Hematopoietic multipotent progenitor cell treated with erythropoietin and hydrocortisone succinate and interleukin-3 and kit ligand, for 15 days (in vitro differentiated cells): Measurements from ENCODE around the gene CLCN1.

Experiments
- DNase-seq: peaks from one replicate; pipeline ENCODE4 v3.0.0-alpha.2; 2015; ENCODE audit warnings: low spot score

Gene CLCN1

DNA sequence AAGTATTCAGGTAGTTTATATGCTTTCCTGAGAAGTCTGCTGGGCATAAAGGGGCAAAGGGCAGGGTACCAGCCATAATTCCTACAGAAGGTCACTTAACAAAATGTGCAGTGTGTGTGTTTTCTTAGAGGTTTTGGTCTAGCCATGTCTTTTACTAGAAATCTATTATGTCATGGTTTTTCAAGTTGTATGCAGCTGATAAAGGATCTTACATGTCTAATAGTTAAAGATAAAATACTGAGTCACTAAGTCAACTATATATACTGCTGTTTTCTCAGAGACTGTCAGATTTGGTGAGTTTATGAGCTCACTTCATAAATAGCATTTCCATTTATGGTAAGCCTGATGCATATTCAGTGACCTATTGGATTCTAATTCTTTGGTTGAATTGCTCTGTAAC, 20.0 kb upstream of the CLCN1 start:
- DNase-seq: no peak

DNA sequence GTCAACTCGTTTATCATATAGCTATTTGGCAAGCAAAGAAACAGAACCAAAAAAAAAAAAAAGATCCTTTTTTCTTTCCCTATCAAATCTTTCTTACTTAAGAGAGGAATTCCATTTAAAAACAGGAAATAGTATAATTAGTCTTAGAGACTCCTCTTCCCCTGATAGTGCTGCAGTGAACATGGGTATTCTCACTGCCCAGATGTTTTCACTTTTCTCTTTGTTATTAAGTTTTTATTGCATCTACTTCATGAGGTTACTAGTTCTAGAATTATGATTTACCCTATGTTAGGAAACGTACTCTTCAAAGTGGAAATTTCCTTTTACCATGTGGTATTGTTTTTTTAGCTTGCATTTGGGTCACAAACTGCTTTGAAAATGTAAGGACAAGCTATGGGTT, 19.2 kb upstream of the CLCN1 start:
- no peak for DNase-seq

DNA sequence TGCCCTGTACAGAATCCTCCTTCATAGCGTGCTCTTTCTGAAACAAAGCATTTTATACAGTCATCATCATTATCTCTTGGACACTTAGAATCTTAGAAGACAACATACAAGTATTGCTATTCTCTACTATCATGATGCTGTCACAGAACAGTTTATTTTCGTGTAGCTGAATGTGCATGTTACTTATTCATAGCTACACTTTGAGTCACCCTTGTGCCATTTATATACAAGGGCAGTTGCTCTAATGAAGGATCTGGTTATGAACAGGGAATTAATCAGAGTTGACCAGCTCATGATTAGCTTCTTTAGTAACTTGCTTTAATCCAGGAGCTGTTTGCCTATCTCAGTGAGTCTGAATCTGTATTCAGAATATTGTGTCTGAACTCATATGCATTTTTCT, 16.6 kb upstream of the CLCN1 start:
- no peak for DNase-seq

DNA sequence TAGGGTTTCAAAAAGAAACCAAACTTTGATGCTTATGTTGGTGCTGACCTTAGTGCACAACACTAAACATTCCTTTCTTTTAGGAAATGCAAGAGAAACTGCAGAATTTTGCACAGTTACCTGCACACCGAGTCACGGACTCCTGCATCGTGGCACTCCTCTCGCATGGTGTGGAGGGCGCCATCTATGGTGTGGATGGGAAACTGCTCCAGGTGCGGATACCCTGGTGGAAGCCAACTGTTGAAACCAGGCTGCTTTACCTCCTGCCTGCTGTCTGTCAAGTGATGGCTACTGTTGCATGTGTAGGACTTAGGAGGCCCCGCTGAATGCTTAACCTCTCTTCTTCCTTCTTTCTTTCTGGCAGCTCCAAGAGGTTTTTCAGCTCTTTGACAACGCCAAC, 16.1 kb upstream of the CLCN1 start:
- peak; percentile 47 for DNase-seq

DNA sequence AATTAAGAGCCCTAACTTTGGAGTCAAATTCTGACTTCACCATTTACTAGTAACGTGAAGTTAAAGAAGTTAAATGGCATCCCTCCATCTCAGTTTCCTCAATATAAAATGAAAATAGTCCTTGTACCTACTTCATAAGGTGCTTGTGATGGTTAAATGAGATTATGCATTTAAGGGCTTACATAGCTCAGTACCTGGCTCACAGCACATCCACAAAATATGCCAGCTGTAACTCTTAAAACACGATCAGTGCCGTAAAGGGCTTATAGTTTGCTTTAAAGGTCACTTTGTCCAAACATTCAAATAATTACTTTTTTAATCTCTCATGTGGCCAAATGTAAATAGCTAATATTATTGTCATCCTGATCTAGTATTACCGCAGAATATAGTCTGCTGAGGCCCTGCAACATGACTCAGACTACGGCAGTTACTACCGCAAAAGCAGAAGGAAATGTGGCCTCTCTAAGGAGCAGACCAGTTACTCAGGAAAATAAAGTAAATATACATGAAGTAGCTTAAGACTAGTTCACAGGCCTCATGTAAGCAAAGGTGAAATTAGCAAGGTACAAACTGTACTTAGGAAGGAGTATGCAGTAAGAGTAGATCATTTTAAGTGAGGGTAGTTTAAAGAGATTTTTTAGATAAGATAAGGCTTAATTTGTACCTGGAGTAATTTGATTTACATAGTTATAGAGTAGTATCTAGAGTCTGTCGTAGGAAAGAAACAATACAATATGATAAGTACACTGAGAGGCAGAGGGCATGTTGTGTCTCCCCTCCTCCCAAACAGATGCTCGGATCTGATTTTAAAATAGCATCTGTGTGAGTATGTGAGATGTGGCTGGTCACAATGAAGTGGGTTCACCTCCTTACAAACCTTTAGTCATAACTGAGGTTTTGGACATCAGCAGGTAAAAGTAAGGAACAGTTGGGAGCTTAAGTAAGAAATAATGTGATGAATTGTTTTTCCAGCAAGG, 14.7 kb upstream of the CLCN1 start:
- DNase-seq: no peak

DNA sequence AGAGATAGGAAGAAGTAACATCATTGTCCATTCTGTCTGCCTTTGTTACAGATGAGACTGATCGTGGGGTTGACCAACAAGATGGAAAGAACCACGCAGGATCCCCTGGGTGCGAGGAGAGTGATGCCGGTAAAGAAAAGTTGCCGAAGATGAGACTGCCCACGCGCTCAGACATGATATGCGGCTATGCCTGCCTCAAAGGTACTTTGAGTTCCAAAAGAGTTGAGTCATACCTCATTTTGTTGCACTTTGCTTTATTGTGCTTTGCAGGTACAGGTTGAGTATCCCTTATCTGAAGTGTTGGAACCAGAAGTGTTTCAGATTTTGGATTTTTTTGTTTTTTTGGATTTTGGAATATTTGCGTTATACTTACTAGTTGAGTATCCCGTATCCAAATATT, 12.2 kb upstream of the CLCN1 start:
- no peak for DNase-seq

DNA sequence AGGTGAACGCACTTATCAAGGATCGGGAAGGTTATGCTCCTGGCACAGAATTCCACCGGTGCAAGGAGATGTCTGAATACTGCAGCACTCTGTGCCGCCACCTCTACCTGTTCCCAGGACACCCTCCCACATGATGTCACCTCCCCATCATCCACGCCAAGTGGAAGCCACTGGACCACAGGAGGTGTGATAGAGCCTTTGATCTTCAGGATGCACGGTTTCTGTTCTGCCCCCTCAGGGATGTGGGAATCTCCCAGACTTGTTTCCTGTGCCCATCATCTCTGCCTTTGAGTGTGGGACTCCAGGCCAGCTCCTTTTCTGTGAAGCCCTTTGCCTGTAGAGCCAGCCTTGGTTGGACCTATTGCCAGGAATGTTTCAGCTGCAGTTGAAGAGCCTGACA, 11.0 kb upstream of the CLCN1 start:
- no peak for DNase-seq

DNA sequence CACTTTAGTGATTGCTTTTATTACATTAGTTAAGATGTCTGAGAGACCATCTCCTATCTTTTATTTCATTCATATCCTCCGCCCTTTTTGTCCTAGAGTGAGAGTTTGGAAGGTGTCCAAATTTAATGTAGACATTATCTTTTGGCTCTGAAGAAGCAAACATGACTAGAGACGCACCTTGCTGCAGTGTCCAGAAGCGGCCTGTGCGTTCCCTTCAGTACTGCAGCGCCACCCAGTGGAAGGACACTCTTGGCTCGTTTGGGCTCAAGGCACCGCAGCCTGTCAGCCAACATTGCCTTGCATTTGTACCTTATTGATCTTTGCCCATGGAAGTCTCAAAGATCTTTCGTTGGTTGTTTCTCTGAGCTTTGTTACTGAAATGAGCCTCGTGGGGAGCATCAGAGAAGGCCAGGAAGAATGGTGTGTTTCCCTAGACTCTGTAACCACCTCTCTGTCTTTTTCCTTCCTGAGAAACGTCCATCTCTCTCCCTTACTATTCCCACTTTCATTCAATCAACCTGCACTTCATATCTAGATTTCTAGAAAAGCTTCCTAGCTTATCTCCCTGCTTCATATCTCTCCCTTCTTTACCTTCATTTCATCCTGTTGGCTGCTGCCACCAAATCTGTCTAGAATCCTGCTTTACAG, 10.4 kb upstream of the CLCN1 start:
- DNase-seq: peak; percentile 71

DNA sequence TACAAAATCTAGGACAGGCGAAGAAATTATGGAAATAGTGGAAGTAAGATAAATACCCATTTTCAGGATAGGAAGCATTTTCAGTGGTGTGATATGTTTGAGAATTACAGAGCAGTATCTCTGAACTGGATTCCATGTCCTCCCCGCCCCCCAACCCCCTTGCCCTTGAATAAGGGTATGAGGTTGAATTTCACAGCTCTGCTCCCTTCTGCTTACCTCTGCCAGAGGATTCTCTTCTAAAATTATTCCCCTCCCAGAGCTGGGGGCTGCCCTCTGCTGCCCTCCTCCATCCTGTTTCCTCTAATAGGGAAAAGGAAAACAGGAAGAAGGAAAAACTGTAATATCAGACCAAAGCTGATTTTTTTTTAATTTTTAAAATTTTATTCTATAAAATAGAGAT, 7.3 kb upstream of the CLCN1 start:
- DNase-seq: no peak

DNA sequence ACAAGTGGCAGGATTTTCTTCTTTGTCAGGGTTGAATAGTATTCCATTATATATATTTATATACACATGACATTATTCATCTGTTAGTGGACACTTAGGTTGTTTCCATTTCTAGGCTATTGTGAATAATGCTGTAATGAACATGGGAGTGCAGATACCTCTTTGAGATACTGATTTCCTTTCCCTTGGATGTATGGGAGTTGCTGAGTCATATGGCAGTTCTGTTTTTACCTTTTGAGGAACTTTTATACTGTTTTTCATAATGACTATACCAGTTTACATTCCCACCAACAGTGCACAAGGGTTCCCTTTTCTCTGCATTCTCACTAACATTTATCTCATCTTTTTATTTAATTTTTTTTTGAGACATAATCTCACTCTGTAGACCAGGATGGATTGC, 1.8 kb upstream of the CLCN1 start:
- no peak for DNase-seq

DNA sequence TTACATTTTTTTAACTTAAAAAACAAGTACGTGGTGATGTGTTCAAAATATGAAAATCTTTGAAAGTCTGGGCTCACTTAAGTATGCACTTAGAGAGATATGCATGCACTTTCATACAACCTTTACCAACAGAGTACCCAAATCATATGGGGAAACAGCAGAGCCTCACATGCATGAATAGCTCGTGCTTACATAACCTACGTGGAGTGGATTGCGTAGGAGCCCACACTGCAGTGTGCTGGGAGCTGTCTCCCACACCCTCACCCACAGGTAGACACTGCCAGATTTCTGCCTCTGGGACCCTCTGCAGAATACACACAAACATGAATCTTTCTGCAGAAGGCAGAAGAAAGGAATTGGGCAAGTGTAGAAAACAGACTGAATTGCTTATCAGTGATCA, 581 bp downstream of the CLCN1 start:
- no peak for DNase-seq

DNA sequence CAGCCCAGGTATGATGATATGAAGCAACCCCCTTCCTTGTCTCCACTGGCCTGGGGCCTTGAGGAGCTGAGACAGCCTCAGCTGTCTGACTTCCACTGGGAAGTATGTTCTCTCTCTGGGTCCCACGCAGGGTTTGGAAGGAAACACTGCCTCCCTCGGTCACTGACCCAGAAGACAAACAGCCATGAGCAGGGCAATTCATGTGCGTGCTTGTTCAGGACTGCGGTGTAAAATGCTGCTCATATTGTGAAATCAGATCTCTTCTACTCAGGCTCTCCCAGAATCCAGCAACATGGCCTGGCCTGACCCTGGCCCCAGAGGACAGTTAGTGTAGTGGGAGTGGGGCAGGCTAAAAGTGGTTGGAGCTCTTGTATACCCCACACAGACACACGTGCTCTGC, 2.8 kb downstream of the CLCN1 start:
- DNase-seq: no peak

DNA sequence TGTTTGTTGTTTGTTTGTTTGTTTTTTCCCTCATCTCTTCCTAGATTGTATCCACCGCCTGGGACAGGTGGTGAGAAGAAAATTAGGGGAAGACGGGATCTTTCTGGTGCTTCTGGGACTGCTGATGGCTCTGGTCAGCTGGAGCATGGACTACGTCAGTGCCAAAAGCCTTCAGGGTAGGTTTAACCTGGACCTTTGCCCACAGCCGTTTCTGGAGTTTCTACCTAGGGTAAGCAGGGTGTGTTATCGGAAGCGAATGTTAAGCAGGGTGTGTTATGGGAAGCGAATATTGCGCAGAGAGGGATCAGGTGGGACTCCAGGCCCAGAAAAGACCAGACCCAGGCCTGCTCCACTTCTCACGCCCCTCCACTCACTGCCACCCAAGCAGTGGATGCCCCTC, 4.7 kb downstream of the CLCN1 start:
- DNase-seq: no peak

DNA sequence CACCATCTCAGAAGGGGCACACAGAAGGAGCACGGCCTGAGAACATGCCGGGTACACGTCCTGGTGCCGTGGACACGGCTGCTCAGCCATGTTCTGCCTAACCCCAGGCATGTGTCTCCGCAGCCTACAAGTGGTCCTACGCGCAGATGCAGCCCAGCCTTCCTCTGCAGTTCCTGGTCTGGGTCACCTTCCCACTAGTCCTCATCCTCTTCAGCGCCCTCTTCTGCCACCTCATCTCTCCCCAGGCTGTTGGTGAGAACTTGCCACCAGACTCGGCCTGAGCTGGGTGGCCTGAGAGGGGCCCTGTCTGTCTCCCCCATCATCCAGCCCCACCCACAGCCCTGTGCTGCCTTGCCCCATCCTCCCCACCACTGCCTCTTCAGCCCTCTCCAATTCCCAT, 5.3 kb downstream of the CLCN1 start:
- no peak for DNase-seq

DNA sequence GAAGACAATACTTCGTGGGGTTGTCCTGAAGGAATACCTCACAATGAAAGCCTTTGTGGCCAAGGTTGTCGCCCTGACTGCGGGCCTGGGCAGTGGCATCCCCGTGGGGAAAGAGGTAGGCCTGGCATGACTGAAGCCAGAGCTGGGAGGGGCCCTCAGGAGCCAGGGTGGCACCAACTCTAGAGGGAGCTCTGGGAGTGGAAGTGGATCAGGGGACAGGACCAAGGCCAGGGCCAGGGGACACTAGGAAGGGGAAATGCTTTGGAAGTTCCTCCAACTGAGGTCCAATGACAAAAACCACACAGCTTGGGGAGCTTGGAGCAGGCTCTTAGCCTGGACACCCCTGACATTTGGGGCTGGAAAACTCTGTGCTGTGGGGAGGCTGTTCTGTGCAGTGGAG, 5.8 kb downstream of the CLCN1 start:
- DNase-seq: no peak

DNA sequence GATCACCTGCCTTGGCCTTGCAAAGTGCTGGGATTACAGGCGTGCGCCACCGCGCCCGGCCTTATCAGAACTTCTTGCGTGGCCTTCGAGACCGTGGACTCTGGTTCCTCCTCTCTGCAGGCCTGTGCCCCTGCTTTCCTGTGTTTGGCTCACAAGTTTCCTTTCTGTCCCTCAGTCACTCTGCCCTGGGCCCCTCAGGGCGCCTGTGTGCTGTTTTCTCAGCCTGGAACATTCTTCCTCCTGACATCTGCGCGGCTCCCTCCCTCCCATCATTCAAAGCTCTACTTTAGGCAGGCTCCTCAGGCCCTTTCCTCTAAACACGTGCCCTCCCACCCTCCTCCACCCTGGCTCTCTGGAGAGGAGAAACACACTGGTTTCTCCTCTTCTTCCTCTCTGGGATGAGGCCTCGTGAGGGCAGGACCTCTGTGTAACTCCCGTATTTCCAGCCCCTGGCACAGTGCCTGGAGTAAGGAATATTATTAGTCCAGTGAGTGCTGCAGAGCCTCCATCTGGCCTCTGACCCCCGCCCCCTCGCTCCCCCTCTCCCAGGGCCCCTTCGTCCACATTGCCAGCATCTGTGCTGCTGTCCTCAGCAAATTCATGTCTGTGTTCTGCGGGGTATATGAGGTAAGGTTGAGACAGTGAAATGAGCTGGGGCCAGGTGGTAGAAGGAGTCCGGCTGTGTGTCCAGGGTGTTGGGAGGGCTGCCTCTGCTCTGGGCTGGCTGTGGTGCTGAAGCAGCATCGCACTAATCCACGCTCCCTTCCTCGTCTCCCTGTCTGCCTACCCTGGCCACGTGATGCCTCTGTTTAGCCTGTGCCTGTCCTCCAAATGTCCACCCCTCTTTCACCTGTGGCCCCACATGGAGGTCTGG, 7.1 kb downstream of the CLCN1 start:
- DNase-seq: no peak

DNA sequence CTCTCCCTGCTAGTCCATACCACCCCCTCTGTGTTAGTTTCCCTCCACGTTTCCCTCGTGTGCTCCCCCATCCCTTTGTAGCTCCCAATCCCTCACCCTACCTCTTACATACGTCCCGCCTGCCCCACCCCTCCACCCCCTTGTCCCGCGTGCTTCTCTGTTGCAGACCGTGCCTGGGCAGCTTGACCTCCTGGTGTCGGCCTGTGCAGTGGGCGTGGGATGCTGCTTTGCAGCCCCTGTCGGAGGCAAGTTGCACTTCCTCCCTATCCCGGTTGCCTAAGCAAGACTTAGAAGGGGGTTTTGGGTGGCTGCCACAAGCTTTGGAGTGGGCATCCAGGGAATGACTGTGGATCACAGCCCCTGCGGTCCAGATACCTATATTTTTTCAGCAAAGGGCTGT, 7.7 kb downstream of the CLCN1 start:
- DNase-seq: no peak

DNA sequence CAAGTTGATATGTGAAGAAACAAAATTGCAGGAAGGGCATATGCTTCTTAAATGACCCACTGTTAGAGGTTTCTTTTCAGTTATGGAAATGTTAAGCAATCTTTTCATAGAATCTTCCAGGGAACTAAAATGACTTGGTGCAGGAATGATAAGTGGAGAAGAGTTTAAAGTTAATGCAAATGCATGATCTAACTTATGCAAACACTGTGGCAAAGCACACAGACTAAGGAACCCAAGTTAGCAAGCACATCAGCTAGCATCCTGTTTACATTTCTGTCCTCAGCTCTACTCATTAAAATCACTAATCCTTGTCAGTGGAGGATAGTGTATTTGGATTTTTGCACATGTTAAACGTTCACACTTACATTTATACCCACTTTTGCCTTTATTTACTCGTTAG, 9.3 kb downstream of the CLCN1 start:
- DNase-seq: no peak

DNA sequence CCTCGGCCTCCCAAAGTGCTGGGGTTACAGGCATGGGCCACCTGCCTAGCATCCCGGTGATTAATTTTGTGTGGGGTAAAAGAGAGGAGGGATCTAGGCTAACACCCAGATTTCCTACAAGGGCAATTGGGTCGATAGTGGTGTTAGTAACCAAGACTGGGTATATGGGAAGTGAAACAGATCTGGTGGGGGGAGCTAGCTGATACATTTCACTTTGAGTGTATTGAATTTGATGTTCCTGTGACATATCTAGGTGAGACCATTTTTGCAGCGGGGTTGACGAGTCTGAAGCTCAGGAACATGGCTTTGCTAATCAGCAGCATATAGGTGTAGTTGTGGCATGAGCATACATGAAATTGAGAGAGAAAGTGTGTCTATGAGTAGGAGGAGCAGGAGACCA, 12.0 kb downstream of the CLCN1 start:
- DNase-seq: no peak

DNA sequence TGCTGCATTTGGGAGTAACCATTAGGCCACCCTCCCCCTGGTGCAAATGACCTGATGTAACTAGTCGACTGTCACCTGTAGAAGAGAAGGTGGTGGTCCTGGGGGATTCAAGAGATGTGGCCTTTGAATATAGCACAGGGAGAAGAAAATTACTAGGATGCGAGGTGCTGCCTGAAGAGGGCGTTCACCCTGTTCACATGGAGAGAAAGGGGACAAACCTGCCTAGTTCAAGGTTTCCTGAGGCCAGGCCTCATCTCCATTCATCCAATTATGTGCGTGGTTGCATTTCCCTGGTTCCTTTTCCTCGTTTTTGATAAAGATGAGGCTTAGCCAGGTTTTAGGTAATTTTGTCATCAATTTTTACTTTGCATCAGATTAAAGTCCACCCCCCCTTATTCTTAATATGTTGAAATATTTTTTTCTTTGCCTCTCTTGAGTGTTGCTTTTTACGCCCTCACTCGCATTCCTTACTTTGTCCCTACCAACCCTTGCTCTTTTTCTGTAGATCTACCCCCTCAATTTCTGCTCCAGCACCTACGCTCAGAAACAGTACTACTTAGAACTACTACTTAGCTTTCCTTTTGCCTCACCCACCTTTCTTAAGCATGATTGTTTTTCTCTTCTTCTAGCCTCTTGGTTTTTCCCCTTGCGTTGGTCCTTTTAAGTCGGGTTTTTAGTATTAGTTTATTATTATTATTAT, 13.7 kb downstream of the CLCN1 start:
- DNase-seq: no peak

DNA sequence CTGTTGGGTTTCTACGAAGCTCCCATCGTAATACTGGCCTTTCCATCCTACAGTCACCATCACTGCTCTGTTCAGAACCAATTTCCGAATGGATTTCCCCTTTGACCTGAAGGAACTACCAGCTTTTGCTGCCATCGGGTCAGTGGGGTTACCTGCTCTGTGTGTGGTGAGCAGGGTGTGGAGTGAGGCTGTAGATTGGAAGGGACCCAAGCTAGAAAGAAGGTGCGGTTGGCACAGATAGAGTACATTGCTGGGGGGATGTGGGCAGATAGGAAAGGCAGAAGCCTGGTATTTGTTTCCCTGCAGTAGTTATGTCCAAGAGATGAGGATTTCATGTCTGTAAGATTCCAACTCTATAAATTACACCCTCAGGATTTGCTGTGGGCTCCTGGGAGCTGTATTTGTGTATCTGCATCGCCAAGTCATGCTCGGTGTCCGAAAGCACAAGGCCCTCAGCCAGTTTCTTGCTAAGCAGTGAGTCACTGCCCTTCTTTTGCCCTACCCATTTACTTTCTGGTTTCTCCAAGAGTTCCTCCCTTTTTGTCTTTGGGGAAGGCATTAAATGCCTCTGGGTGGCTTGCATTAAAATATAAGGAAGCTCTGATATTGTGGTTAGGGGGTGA, 15.4 kb downstream of the CLCN1 start:
- DNase-seq: no peak

DNA sequence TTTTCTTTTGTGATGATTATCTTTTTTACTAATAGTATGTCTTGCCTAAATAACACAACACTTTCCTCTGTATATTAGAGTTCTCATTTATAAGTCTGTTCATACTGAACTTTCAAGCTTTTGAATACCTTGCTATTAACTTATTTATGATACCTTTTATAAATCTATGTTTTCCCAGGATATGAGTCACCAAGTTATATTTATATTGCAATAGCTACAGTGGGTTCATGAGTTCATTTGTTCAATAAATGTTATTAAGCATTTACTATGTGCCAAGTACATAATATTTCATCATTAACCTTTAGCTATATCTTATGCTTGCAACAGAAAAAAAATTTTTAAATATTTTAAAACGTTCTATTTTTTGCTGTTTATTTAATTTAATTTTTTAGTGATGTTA, 18.3 kb downstream of the CLCN1 start:
- DNase-seq: no peak
